Activated B cell treated with CpG ODN at 0.5 μM for 24 hours (primary cell): Measurements from ENCODE around the gene ANKRD60. TPM values are rescaled to one million over a fixed set of nuclear protein-coding genes. Genes with fewer than 3 reads are reported as not detected.

ENCODE experiments used
- ATAC-seq: fragments of 200-7000 bp; cut with Tn5 transposase; one replicate; pipeline ENCODE4 v1.10.0; 2021; ENCODE audit warnings: low read depth, mild to moderate bottlenecking, moderate library complexity
- CTCF ChIA-PET: fragments of 350-600 bp; sonication (Branson Sonifier 250); formaldehyde crosslinking; loops from one replicate; lab custom pipeline; 2021; ENCODE audit warnings: antibody characterized with exemption; lab: Charles Lee
- POLR2A ChIA-PET: fragments of 350-600 bp; sonication (Branson Sonifier 250); formaldehyde crosslinking; loops from one replicate; lab custom pipeline; 2021; ENCODE audit warnings: antibody characterized with exemption; lab: Charles Lee
- DNase-seq: peaks from one replicate; pipeline ENCODE4 v3.0.0; 2022
- H3K27ac Mint-ChIP-seq: one replicate; pipeline ENCODE4 v1.8.0; 2020; ENCODE audit warnings: mixed read lengths
- H3K27me3 Mint-ChIP-seq: one replicate; pipeline ENCODE4 v1.8.0; 2021; ENCODE audit warnings: mixed read lengths
- H3K36me3 Mint-ChIP-seq: one replicate; pipeline ENCODE4 v1.8.0; 2021; ENCODE audit warnings: low read depth, mixed read lengths
- H3K4me1 Mint-ChIP-seq: one replicate; pipeline ENCODE4 v1.8.0; 2021; ENCODE audit warnings: mixed read lengths
- H3K4me3 Mint-ChIP-seq: one replicate; pipeline ENCODE4 v1.8.0; 2020; ENCODE audit warnings: mild to moderate bottlenecking, mixed read lengths
- H3K9me3 Mint-ChIP-seq: one replicate; pipeline ENCODE4 v1.8.0; 2020; ENCODE audit warnings: mixed read lengths
- intact Hi-C: fragments of 100-400 bp; cut with micrococcal nuclease; formaldehyde crosslinking; loops from one replicate; pipeline ENCODE4 v1.15.1; 2024
- total RNA-seq: library from RNA; stranded (reverse); gene quantifications from 2 replicates; pipeline ENCODE4 v1.2.3, GENCODE V29; 2022
- TF ChIP-seq, protein P1 (sequence below): fragments of 200-600 bp; IDR thresholded peaks from one replicate; pipeline ENCODE4 v1.8.0; 2022; ENCODE audit warnings: antibody characterized with exemption, mild to moderate bottlenecking

Gene ANKRD60
- total RNA-seq, 1 donor from 2014 or later = not detected

DNA sequence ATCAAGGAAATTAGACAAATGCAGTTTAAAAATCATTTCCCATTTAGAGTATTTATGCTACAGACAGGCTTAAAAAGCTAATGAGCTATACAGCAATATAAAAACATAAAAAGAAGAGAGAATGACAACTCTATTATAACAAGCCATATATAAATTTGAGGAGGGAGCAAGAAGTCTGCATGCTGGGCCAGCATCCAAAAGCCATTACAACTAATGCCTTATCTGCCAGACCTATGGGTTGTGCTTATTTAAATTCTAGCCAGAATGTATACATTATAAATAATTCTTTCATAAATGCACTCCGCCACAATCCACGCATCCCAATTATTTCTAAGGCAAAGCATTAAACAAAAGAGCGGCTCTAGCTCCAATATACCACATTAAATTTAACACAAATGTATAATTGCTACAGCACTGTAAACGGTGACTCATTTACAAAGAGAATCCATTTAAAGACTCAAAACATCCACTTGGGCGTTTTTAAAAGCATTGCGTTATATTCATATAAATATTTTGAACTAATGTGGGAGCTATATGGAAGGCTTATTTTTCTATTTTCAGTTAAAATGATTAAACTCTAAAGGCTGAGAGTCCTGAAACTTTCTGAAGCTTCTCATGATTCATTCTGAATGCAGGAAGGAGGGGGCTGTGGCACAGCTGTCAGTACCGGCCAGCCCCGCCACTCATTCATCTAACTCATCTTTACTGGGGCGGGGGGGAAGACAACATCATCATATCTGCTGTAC lies 43.3 kb upstream of the ANKRD60 start:
- H3K36me3 Mint-ChIP-seq = peaks cover 65% of the 10 kb centered on the region
- H3K4me3 Mint-ChIP-seq = no peak overlapping the region
- DNase-seq (no peak), ATAC-seq (no peak)
- H3K27me3 Mint-ChIP-seq = no peaks in the 10 kb centered on the region
- POLR2A ChIA-PET = no interaction called here
- CTCF ChIA-PET = no interaction called here
- no peak overlapping the region for H3K27ac Mint-ChIP-seq
- H3K9me3 Mint-ChIP-seq = peaks cover 3% of the 10 kb centered on the region
- no peaks in the 10 kb centered on the region for H3K4me1 Mint-ChIP-seq
- intact Hi-C loops = no loop called here
- TF ChIP-seq, protein P1, sequence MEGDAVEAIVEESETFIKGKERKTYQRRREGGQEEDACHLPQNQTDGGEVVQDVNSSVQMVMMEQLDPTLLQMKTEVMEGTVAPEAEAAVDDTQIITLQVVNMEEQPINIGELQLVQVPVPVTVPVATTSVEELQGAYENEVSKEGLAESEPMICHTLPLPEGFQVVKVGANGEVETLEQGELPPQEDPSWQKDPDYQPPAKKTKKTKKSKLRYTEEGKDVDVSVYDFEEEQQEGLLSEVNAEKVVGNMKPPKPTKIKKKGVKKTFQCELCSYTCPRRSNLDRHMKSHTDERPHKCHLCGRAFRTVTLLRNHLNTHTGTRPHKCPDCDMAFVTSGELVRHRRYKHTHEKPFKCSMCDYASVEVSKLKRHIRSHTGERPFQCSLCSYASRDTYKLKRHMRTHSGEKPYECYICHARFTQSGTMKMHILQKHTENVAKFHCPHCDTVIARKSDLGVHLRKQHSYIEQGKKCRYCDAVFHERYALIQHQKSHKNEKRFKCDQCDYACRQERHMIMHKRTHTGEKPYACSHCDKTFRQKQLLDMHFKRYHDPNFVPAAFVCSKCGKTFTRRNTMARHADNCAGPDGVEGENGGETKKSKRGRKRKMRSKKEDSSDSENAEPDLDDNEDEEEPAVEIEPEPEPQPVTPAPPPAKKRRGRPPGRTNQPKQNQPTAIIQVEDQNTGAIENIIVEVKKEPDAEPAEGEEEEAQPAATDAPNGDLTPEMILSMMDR = no peak

DNA sequence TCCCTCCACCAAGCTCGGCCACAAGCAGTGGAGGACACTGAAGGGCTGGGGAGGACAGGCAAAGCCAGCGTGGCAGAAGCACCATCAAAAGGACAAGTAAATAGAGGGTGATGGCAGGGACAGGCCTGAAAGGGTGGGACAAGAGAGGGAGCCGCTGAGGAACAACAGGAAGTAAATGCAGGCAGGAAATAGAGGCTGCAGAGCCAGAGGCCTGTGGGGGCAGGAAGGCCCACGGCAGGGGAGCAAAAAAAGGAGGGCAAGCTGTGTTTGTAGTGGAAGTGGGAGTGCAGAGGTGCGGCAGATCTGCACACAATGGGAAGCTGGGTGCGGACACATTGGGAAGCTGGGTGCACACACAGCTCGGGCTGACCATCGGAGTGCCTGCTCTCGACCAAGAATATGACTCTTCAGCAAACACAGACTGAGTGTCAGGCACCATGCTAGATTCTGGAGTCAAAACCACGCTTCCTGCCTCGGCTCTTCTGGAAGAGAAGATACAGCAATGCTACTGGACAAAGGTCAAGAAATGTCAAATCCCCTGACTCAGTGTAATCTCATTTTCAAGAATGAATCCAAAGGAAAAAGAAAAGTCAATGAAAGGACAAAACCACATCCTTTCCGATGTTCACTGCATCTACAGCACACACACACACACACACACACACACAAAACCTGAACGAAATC lies 40.6 kb upstream of the ANKRD60 start:
- CTCF ChIA-PET = no interaction called here
- no peak overlapping the region for H3K4me3 Mint-ChIP-seq

DNA sequence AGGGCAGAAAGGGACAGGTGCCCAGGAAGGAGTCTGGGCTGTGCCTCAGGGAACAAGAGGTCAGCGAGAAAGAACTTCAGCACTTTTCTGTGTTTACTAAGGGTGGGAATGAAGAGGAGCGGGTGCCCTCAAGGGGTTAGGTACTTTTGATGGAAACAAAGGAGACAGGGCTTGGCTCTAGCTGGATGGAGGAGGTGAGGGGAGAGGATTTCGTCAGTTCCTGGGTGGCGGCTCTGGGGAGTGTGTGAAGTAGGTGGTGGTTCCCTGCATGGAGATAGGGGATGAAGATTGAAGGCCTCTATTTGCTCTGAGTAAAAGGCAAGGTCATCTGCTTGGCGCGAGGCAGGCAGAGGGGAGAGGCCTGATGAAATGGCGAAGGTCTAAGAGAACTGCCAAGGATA lies 40.0 kb upstream of the ANKRD60 start:
- peaks cover 46% of the 10 kb centered on the region for H3K36me3 Mint-ChIP-seq
- H3K27ac Mint-ChIP-seq = no peak overlapping the region
- POLR2A ChIA-PET = interaction anchor here (0.5 kb wide), 1 partner anchor 788 kb away, joined by 3 read pairs; no protein-coding TSS in a partner anchor
- no peaks in the 10 kb centered on the region for H3K27me3 Mint-ChIP-seq
- TF ChIP-seq, protein P1 = no peak
- CTCF ChIA-PET = no interaction called here
- no peak overlapping the region for H3K4me3 Mint-ChIP-seq
- ATAC-seq (no peak), DNase-seq (no peak)
- intact Hi-C loops = no loop called here
- no peaks in the 10 kb centered on the region for H3K9me3 Mint-ChIP-seq
- no peaks in the 10 kb centered on the region for H3K4me1 Mint-ChIP-seq

More for the DNA sequence above, 40.6 kb upstream of the ANKRD60 start:
- ATAC-seq = no peak
- Mint-ChIP-seq H3K27me3 (no peaks in the 10 kb centered on the region), H3K9me3 (no peaks in the 10 kb centered on the region), H3K4me1 (no peaks in the 10 kb centered on the region), H3K36me3 (peaks cover 50% of the 10 kb centered on the region), H3K27ac (no peak overlapping the region)
- intact Hi-C loops = no loop called here
- no peak for DNase-seq
- POLR2A ChIA-PET = interaction anchor here (0.5 kb wide), 1 partner anchor 789 kb away, joined by 3 read pairs; no protein-coding TSS in a partner anchor
- TF ChIP-seq, protein P1 = no peak

DNA sequence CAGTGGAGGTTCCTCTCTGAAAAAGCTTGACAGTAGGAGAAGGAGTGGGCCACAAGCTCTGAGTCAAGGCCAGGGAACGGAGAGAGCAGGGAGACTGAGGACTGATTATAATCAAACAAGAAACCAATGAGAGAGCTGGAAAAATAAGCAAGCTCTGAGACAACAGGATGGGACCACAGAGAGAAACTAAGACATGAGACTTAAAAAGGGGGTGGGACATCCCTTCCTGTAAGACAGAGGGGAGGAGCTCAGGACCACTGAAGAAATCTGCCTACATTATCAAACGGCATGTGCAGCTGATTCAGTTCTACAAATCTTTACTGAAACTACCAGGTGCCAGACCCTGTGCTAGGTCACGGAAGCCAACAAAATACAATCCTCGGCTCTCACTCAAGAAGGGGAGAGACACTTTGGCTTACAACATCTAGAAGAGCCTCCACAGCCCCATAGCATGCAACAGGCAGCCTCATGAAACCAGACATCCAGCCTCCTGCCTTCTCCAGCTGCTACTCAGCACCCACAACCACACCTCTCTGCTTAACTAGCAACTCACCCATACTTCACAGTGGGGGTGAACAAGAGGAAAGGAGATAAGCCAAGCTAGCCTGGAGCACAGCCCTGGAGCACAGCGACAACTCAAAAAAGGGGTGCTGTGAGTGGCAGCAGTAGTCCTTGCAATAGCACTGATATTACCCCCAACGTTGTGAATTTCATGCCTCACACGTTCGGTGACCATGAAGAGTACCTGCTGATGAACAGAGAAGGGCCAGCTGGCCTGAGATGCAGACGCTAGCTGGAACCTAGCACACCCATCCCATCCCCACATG lies 39.1 kb upstream of the ANKRD60 start:
- CTCF ChIA-PET = no interaction called here
- intact Hi-C loops = no loop called here

More for the DNA sequence above, 39.1 kb upstream of the ANKRD60 start:
- TF ChIP-seq, protein P1 = no peak
- Mint-ChIP-seq H3K27ac (no peak overlapping the region), H3K9me3 (no peaks in the 10 kb centered on the region), H3K4me3 (no peak overlapping the region), H3K27me3 (no peaks in the 10 kb centered on the region), H3K4me1 (no peaks in the 10 kb centered on the region), H3K36me3 (peaks cover 43% of the 10 kb centered on the region)
- no peak for DNase-seq
- ATAC-seq = no peak
- POLR2A ChIA-PET = no interaction called here
